Ectodermal cell (in vitro differentiated cells): ENCODE data around the gene CCDC122. TPM values are rescaled to one million over a fixed set of nuclear protein-coding genes. Genes with fewer than 3 reads are reported as not detected.

Experiments
- H3K27ac ChIP-seq: 2 replicates; pipeline ENCODE4 v1.7.0; 2013; ENCODE audit warnings: mild to moderate bottlenecking, low read depth, low read length; ENCODE audit not compliant: insufficient read depth, poor library complexity, severe bottlenecking
- H3K27me3 ChIP-seq: 2 replicates; pipeline ENCODE4 v1.7.0; 2013; ENCODE audit warnings: mild to moderate bottlenecking, low read length; ENCODE audit not compliant: insufficient read depth, control insufficient read depth, poor library complexity, severe bottlenecking
- H3K36me3 ChIP-seq: one replicate; pipeline ENCODE4 v1.7.0; 2013; ENCODE audit warnings: low read length; ENCODE audit not compliant: control insufficient read depth, insufficient read depth
- H3K4me1 ChIP-seq: one replicate; pipeline ENCODE4 v1.7.0; 2013; ENCODE audit warnings: low read length; ENCODE audit not compliant: control insufficient read depth, insufficient read depth
- H3K4me3 ChIP-seq: 2 replicates; pipeline ENCODE4 v1.7.0; 2013; ENCODE audit warnings: low read depth, low read length, control low read depth; ENCODE audit not compliant: insufficient read depth
- H3K9me3 ChIP-seq: 2 replicates; pipeline ENCODE4 v1.7.0; 2013; ENCODE audit warnings: mild to moderate bottlenecking, low read length, moderate library complexity; ENCODE audit not compliant: control insufficient read depth
- WGBS, 2 experiments: methylation state at CpG; one replicate each; pipeline ENCODE4 v1.1.7; 2013; ENCODE audit warnings: missing lambda C conversion rate in 2 of 2; 5-methylcytosine and 5-hydroxymethylcytosine counted together
- polyA plus RNA-seq, 4 experiments: library from polyadenylated mRNA; stranded (reverse); fragments of 50-300 nt; gene quantifications; one replicate each; pipeline ENCODE4 v1.2.3, GENCODE V29; 2013

CCDC122 gene
- 12.5 TPM for polyA plus RNA-seq (2013, experiment 1 of 4)
- 14.1 TPM for polyA plus RNA-seq (2013, experiment 2 of 4)
- 10.0 TPM for polyA plus RNA-seq (2013, experiment 3 of 4)
- 14.0 TPM for polyA plus RNA-seq (2013, experiment 4 of 4)

DNA sequence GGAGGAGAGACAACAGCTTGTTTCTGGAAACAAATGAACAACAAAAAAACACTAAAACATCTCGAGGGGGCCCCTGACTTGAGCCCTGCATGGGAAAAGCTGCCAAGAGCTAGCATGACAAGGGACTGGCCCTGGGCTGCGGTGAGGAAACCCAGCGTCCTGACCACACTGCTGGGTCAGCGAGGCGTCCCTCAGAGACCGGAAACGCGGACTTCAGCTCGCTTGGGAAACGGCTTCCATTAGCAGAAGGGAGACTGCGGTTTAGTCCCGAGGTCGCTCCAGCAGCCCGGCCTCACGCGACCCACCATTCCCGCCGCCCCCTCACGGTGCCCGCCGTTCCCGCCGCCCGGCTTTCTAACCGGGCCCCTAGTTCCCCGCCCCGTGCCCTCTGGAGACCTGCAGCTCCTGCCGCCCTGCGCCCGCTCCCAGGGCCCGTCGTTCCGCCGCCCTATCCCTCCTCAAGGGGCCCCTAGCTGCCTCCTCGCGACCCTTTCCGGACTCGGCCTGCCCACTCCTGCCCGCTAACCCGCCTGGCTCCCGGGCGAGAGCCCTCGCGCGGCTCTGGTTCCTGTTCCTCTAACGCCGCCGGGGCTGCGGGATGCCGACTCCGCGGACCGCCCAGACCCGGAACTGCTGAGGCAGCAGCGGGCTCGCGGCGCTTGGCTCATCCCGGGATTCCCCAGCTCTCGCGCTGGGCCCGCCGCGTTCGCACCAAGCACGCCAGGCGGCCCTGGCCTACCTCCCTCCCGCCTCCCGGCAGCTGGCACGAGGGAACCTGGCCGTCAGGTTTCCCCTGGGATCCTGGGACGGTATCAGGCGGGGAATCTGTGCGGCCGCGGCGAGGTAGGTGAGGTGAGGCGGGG, at the start of gene CCDC122:
CCDC122 (minus strand) TSS at position 849 of the 863 bp plus-strand sequence. CDS start 10,364 bp downstream, outside the sequence.
- Histone ChIP-seq H3K9me3 (no peaks in the 10 kb centered on the region), H3K27ac (peak within 1 kb of the TSS; percentile 8), H3K36me3 (no peaks in the 10 kb centered on the region), H3K4me1 (peaks cover 5% of the 10 kb centered on the region), H3K27me3 (peaks cover 22% of the 10 kb centered on the region), H3K4me3 (peak within 1 kb of the TSS; percentile 79)
- WGBS, 2 experiments = 0% methylated on average over 78 of the region's 78 CpGs

- H3K27me3 ChIP-seq = no peaks in the 10 kb centered on the region
- H3K4me1 ChIP-seq = no peaks in the 10 kb centered on the region
- 96 to 97% methylated on average over 5 of the region's 5 CpGs for WGBS, 2 experiments
Measured at GRCh38 chr13:43924549-43925245, 45.2 kb upstream of the CCDC122 start.

GRCh38 chr13:43920965-43921674, 41.6 kb upstream of the CCDC122 start:
- WGBS, 2 experiments = 89 to 90% methylated on average over 1 of the region's 1 CpG
- no peak overlapping the region for H3K4me3 ChIP-seq
- no peaks in the 10 kb centered on the region for H3K4me1 ChIP-seq
- no peaks in the 10 kb centered on the region for H3K27me3 ChIP-seq
- H3K9me3 ChIP-seq = no peaks in the 10 kb centered on the region
- H3K36me3 ChIP-seq = no peaks in the 10 kb centered on the region
- H3K27ac ChIP-seq = no peak overlapping the region

More at GRCh38 chr13:43924549-43925245, 45.2 kb upstream of the CCDC122 start:
- H3K4me3 ChIP-seq = no peak overlapping the region
- no peaks in the 10 kb centered on the region for H3K9me3 ChIP-seq
- H3K36me3 ChIP-seq = no peaks in the 10 kb centered on the region
- no peak overlapping the region for H3K27ac ChIP-seq

GRCh38 chr13:43918636-43919035, 39.1 kb upstream of the CCDC122 start:
- Histone ChIP-seq H3K9me3 (no peaks in the 10 kb centered on the region), H3K4me3 (no peak overlapping the region), H3K36me3 (no peaks in the 10 kb centered on the region), H3K27ac (no peak overlapping the region), H3K4me1 (no peaks in the 10 kb centered on the region), H3K27me3 (no peaks in the 10 kb centered on the region)
- WGBS, 2 experiments = 76 to 89% methylated on average over 4 to 5 of the region's 5 CpGs

DNA sequence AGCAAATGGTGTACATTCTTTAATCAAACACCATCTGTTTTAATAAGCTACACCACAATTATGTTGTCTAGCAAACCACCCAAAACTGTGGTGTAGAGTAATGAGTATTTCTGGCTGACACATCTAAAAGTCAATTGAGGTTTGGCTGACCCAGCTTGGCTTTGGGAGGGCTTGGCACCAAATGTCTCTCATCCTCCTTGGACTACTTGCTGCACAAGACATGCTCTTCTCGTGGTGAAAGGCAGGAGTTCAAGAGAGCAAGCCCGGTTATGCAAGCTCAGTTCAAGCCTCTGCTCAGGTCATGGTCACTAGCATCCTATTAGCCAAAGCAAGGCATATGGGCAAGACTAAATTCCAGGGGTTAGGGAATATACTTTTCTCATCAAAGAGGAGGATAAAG, 37.3 kb upstream of the CCDC122 start:
- Histone ChIP-seq H3K27ac (no peak overlapping the region), H3K9me3 (no peaks in the 10 kb centered on the region), H3K36me3 (no peaks in the 10 kb centered on the region), H3K4me1 (no peaks in the 10 kb centered on the region), H3K4me3 (no peak overlapping the region), H3K27me3 (no peaks in the 10 kb centered on the region)
- 69 to 70% methylated on average over 2 of the region's 2 CpGs for WGBS, 2 experiments

DNA sequence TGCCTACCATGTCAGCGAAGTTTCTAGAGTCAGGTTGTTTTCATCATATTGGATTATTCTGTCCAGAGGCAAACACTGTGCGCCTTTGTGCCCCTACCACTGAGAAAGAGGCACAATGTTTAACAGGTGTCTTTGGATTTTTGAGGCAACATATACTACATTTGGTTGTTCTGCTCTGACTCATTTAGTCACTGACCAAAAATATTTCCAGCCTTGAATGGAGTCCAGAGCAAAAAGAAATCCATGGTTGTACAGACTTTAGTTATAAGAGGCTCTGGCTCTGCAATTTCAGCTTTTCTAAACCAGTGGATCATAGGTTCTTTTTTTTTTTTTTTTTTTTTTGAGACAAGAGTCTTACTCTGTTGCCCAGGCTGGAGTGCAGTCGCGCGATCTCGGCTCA, 35.9 kb upstream of the CCDC122 start:
- H3K27me3 ChIP-seq = no peaks in the 10 kb centered on the region
- no peak overlapping the region for H3K4me3 ChIP-seq
- WGBS, 2 experiments = 81 to 87% methylated on average over 6 of the region's 6 CpGs
- no peaks in the 10 kb centered on the region for H3K9me3 ChIP-seq
- no peak overlapping the region for H3K27ac ChIP-seq
- H3K4me1 ChIP-seq = no peaks in the 10 kb centered on the region
- no peaks in the 10 kb centered on the region for H3K36me3 ChIP-seq

- H3K4me3 ChIP-seq = no peak overlapping the region
- no peak overlapping the region for H3K27ac ChIP-seq
- H3K9me3 ChIP-seq = no peaks in the 10 kb centered on the region
- no peaks in the 10 kb centered on the region for H3K4me1 ChIP-seq
- no peaks in the 10 kb centered on the region for H3K36me3 ChIP-seq
- H3K27me3 ChIP-seq = no peaks in the 10 kb centered on the region
- 78 to 91% methylated on average over 3 of the region's 3 CpGs for WGBS, 2 experiments
Measured at GRCh38 chr13:43911871-43912270, 32.3 kb upstream of the CCDC122 start.

- H3K4me1 ChIP-seq = no peaks in the 10 kb centered on the region
- no peak overlapping the region for H3K4me3 ChIP-seq
- H3K36me3 ChIP-seq = no peaks in the 10 kb centered on the region
- 71% methylated on average over 2 of the region's 2 CpGs for WGBS, 2 experiments
- H3K27me3 ChIP-seq = no peaks in the 10 kb centered on the region
- no peak overlapping the region for H3K27ac ChIP-seq
- no peaks in the 10 kb centered on the region for H3K9me3 ChIP-seq
Measured at GRCh38 chr13:43911278-43911677, 31.7 kb upstream of the CCDC122 start.

- no peaks in the 10 kb centered on the region for H3K4me1 ChIP-seq
- H3K9me3 ChIP-seq = no peaks in the 10 kb centered on the region
Measured at GRCh38 chr13:43910856-43911255, 31.3 kb upstream of the CCDC122 start.

More at GRCh38 chr13:43910856-43911255, 31.3 kb upstream of the CCDC122 start:
- Histone ChIP-seq H3K27ac (no peak overlapping the region), H3K27me3 (no peaks in the 10 kb centered on the region), H3K36me3 (no peaks in the 10 kb centered on the region), H3K4me3 (no peak overlapping the region)
